ENCODE measurements around the gene CAMKK2. TPM values are rescaled to one million over a fixed set of nuclear protein-coding genes. Genes with fewer than 3 reads are reported as not detected.
"Not testable (repeated sequence)": the region's sequence is repeated elsewhere in the genome, so short reads cannot be mapped to it uniquely, and the experiment has no call there.

The CAMKK2 gene
- polyA plus RNA-seq, 1 donor from 2014 or later = 29.2 TPM

DNA sequence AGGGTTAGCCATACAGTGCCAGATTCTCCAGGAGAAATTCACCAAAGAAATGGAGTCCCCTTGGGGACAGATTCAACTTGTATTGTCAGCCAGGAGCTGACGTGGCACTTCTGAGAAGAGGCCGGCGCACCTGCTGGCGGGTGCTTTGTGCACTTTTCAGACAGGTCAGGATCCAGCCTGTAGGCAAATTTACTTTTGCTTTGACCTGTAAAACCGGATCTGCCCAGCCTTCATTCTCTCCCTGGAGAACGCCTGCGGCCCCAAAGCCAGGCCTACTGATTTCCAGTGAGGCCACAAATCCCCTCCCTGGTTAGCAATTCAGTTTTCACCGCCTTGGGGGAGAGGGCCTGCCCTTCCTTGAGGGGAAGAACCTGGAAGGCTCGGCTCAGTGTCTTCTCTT is 69.2 kb downstream of the CAMKK2 start:
- Histone ChIP-seq H3K9me3 (ENCODE audit: low read length) (no peaks in the 10 kb centered on the region), H3K79me2 (replicated peaks; ENCODE audit: insufficient read depth, low read length) (no peaks in the 10 kb centered on the region), H3K4me2 (ENCODE audit: low read length) (no peak overlapping the region), H3K9me2 (ENCODE audit: insufficient read depth, low read length) (no peaks in the 10 kb centered on the region), H3K36me3 (ENCODE audit: insufficient read depth, low read length) (no peaks in the 10 kb centered on the region), H4K20me1 (ENCODE audit: insufficient read depth) (no peaks in the 10 kb centered on the region), H3K27ac (ENCODE audit: low read length) (no peak overlapping the region), H3K9ac (ENCODE audit: low read length) (no peak overlapping the region), H3K4me3 (ENCODE audit: low read length) (no peak overlapping the region), H2AFZ (ENCODE audit: low read depth, low read length) (no peak overlapping the region), H3K27me3 (ENCODE audit: insufficient read depth, low read depth, low read length) (no peaks in the 10 kb centered on the region), H3F3A (ENCODE audit: insufficient read depth, low read length, poor library complexity, severe bottlenecking) (no peaks in the 10 kb centered on the region)
- TF ChIP-seq TAF1 (IDR thresholded peaks at IDR 0.05; ENCODE audit: low read depth) (no peak), EZH2 (IDR thresholded peaks at IDR 0.05; ENCODE audit: borderline replicate concordance, insufficient read depth, low read length, poor library complexity, severe bottlenecking) (no peak)

GRCh38 chr12:121226871-121227270 is 69.6 kb downstream of the CAMKK2 start:
- not testable (repeated sequence) for H4K20me1 ChIP-seq (ENCODE audit: insufficient read depth); H3K4me3 ChIP-seq (ENCODE audit: low read length); H3K9ac ChIP-seq (ENCODE audit: low read length); H3K9me2 ChIP-seq (ENCODE audit: insufficient read depth, low read length); H3K9me3 ChIP-seq (ENCODE audit: low read length); H2AFZ ChIP-seq (ENCODE audit: low read depth, low read length); H3K27me3 ChIP-seq (ENCODE audit: insufficient read depth, low read depth, low read length); H3K4me2 ChIP-seq (ENCODE audit: low read length); H3K79me2 ChIP-seq (replicated peaks; ENCODE audit: insufficient read depth, low read length); H3F3A ChIP-seq (ENCODE audit: insufficient read depth, low read length, poor library complexity, severe bottlenecking); H3K36me3 ChIP-seq (ENCODE audit: insufficient read depth, low read length); H3K27ac ChIP-seq (ENCODE audit: low read length)

DNA sequence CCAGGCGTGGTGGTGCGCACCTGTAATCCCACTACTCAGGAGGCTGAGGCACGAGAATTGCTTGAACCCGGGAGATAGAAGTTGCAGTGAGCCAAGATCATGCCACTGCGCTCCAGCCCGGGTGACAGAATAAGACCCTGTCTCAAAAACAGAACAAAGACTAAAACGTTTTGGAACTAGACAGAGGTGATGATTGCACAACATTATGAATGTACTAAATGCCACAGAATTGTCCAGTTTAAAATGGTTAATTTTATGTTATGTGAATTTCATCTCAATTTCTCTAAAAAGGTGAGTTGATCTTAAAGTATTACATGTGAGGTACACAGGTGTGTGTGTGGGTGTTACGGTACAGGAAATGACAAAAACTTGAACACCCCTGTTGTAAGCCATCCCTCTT is 70.1 kb downstream of the CAMKK2 start:
- H3K36me3 ChIP-seq (ENCODE audit: insufficient read depth, low read length) = no peaks in the 10 kb centered on the region
- no peak overlapping the region for H2AFZ ChIP-seq (ENCODE audit: low read depth, low read length)
- H3K4me3 ChIP-seq (ENCODE audit: low read length) = no peak overlapping the region
- H3K9me3 ChIP-seq (ENCODE audit: low read length) = no peaks in the 10 kb centered on the region
- H4K20me1 ChIP-seq (ENCODE audit: insufficient read depth) = no peaks in the 10 kb centered on the region
- no peak overlapping the region for H3K4me2 ChIP-seq (ENCODE audit: low read length)
- no peaks in the 10 kb centered on the region for H3K79me2 ChIP-seq (replicated peaks; ENCODE audit: insufficient read depth, low read length)
- no peak overlapping the region for H3K9ac ChIP-seq (ENCODE audit: low read length)
- no peak for TF ChIP-seq RAD21 (conservative IDR thresholded peaks at IDR 0.05)
- no peak for TF ChIP-seq POLR2AphosphoS5 (IDR thresholded peaks at IDR 0.05)
- no peak for TF ChIP-seq SMC3 (conservative IDR thresholded peaks at IDR 0.05; ENCODE audit: poor library complexity)
- no peak for TF ChIP-seq EP300 (conservative IDR thresholded peaks at IDR 0.05; ENCODE audit: poor library complexity, severe bottlenecking)
- no peak for TF ChIP-seq EZH2 (IDR thresholded peaks at IDR 0.05; ENCODE audit: borderline replicate concordance, insufficient read depth, low read length, poor library complexity, severe bottlenecking)
- TF ChIP-seq, protein P1, sequence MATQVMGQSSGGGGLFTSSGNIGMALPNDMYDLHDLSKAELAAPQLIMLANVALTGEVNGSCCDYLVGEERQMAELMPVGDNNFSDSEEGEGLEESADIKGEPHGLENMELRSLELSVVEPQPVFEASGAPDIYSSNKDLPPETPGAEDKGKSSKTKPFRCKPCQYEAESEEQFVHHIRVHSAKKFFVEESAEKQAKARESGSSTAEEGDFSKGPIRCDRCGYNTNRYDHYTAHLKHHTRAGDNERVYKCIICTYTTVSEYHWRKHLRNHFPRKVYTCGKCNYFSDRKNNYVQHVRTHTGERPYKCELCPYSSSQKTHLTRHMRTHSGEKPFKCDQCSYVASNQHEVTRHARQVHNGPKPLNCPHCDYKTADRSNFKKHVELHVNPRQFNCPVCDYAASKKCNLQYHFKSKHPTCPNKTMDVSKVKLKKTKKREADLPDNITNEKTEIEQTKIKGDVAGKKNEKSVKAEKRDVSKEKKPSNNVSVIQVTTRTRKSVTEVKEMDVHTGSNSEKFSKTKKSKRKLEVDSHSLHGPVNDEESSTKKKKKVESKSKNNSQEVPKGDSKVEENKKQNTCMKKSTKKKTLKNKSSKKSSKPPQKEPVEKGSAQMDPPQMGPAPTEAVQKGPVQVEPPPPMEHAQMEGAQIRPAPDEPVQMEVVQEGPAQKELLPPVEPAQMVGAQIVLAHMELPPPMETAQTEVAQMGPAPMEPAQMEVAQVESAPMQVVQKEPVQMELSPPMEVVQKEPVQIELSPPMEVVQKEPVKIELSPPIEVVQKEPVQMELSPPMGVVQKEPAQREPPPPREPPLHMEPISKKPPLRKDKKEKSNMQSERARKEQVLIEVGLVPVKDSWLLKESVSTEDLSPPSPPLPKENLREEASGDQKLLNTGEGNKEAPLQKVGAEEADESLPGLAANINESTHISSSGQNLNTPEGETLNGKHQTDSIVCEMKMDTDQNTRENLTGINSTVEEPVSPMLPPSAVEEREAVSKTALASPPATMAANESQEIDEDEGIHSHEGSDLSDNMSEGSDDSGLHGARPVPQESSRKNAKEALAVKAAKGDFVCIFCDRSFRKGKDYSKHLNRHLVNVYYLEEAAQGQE (IDR thresholded peaks at IDR 0.05; ENCODE audit: borderline replicate concordance) = no peak
- TF ChIP-seq TAF1 (IDR thresholded peaks at IDR 0.05; ENCODE audit: low read depth) = no peak
- no peak for TF ChIP-seq CTCF (IDR thresholded peaks at IDR 0.05; ENCODE audit: poor library complexity, severe bottlenecking)
- TF ChIP-seq MXI1 (conservative IDR thresholded peaks at IDR 0.05; ENCODE audit: poor library complexity, severe bottlenecking) = no peak
- no peak overlapping the region for H3K27ac ChIP-seq (ENCODE audit: low read length)
- no peaks in the 10 kb centered on the region for H3K27me3 ChIP-seq (ENCODE audit: insufficient read depth, low read depth, low read length)
- H3K9me2 ChIP-seq (ENCODE audit: insufficient read depth, low read length) = no peaks in the 10 kb centered on the region
- H3F3A ChIP-seq (ENCODE audit: insufficient read depth, low read length, poor library complexity, severe bottlenecking) = no peaks in the 10 kb centered on the region
